GM18526 (cell line): ENCODE results near the gene PDYN.

Source experiments
- POLR2A ChIP-seq: IDR thresholded peaks from 3 replicates; pipeline ENCODE4 v1.6.1; 2011; ENCODE audit not compliant: insufficient read length; ENCODE audit errors: extremely low read depth

Gene PDYN

GRCh38 chr20:1935696-1936366 lies 58.0 kb downstream of the PDYN start:
- no peak for TF ChIP-seq POLR2A

GRCh38 chr20:1934721-1935573 lies 58.9 kb downstream of the PDYN start:
- TF ChIP-seq POLR2A: no peak

GRCh38 chr20:1934156-1934555 lies 59.7 kb downstream of the PDYN start:
- TF ChIP-seq POLR2A: no peak

- TF ChIP-seq POLR2A: no peak
Measured at GRCh38 chr20:1933465-1933870, 60.4 kb downstream of the PDYN start.

GRCh38 chr20:1932971-1933370 lies 60.9 kb downstream of the PDYN start:
- TF ChIP-seq POLR2A: no peak

- no peak for TF ChIP-seq POLR2A
Measured at GRCh38 chr20:1931830-1932229, 62.0 kb downstream of the PDYN start.

GRCh38 chr20:1930165-1930564 lies 63.7 kb downstream of the PDYN start:
- TF ChIP-seq POLR2A: no peak

GRCh38 chr20:1929460-1929859 lies 64.4 kb downstream of the PDYN start:
- no peak for TF ChIP-seq POLR2A

GRCh38 chr20:1928782-1929181 lies 65.1 kb downstream of the PDYN start:
- TF ChIP-seq POLR2A: no peak
